ENCODE results near the gene AP5B1. TPM values are rescaled to one million over a fixed set of nuclear protein-coding genes. Genes with fewer than 3 reads are reported as not detected.

Gene AP5B1
- total RNA-seq, 4 donors from 2014 or later = 15.4 to 32.8 (median 30.9) TPM

GRCh38 chr11:65793144-65793581 is 12.4 kb upstream of the AP5B1 start:
- TF ChIP-seq, protein P1, sequence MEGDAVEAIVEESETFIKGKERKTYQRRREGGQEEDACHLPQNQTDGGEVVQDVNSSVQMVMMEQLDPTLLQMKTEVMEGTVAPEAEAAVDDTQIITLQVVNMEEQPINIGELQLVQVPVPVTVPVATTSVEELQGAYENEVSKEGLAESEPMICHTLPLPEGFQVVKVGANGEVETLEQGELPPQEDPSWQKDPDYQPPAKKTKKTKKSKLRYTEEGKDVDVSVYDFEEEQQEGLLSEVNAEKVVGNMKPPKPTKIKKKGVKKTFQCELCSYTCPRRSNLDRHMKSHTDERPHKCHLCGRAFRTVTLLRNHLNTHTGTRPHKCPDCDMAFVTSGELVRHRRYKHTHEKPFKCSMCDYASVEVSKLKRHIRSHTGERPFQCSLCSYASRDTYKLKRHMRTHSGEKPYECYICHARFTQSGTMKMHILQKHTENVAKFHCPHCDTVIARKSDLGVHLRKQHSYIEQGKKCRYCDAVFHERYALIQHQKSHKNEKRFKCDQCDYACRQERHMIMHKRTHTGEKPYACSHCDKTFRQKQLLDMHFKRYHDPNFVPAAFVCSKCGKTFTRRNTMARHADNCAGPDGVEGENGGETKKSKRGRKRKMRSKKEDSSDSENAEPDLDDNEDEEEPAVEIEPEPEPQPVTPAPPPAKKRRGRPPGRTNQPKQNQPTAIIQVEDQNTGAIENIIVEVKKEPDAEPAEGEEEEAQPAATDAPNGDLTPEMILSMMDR (IDR thresholded peaks at IDR 0.05) = no peak
- DNase-seq (ENCODE audit: low spot score) (no peak), ATAC-seq (ENCODE audit: low FRiP score) (no peak)

DNA sequence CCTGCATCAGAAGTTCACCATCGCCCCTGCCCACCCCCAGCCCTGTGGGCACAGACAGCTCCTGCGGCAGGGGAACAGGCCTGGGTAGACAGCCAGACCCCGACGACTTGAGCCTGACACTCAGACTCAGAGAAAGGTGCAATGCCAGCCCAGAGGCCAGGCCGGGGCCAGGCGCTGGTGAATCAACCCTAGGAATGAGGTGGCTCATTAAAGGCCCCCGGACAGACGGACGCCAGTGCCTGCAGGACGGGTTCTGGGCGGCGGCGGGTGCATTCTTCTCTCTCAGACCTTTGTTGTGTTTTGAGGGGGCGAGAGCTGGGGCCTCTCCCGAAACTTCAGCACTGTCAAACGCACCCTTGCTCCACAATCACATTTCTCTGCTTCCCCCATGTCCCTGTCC is 11.7 kb upstream of the AP5B1 start:
- DNase-seq (ENCODE audit: low spot score) (no peak), ATAC-seq (ENCODE audit: low FRiP score) (no peak)
- TF ChIP-seq, protein P1 (IDR thresholded peaks at IDR 0.05) = no peak

- TF ChIP-seq, protein P1 (IDR thresholded peaks at IDR 0.05) = no peak
- DNase-seq (ENCODE audit: low spot score) (no peak), ATAC-seq (ENCODE audit: low FRiP score) (no peak)
Observed at GRCh38 chr11:65791719-65792213, 11.0 kb upstream of the AP5B1 start.

DNA sequence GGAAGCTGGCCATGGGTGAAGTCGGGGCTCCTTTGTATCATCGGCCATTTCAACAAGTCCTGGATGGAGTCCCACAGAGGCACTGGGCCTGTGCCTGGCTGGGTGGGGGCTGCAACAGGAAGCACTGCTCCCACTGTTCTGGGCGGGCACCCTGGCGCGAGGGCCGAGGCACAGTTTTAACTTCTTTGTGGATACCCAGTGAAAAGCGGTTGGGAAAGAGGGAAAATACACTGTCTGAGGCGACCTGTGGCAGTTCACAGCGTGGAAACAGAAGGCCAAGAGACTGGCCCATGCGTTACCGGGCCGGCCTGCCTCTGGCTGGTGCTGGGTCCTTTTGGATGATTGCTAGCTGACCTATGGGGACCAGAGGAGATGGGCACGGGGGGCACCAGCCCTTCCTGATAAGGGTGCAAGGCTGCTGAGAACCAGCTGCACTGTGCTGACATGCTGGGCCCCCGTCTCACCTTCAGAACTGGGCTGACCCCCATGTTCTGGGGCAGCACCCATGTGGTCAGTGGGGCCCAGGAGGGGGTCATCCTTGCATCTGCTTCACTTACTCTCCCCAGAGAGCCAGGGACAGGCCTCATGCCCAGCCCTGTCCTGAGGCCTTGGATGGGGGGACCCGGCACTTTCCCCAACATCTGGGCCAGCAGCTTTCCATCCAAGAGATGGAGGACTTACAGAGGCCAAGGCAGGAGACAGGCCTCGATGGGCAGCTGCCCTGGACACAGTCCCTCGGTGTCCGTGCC is 10.3 kb upstream of the AP5B1 start:
- ATAC-seq (ENCODE audit: low FRiP score) (no peak), DNase-seq (ENCODE audit: low spot score) (no peak)
- TF ChIP-seq, protein P1 (IDR thresholded peaks at IDR 0.05) = no peak

DNA sequence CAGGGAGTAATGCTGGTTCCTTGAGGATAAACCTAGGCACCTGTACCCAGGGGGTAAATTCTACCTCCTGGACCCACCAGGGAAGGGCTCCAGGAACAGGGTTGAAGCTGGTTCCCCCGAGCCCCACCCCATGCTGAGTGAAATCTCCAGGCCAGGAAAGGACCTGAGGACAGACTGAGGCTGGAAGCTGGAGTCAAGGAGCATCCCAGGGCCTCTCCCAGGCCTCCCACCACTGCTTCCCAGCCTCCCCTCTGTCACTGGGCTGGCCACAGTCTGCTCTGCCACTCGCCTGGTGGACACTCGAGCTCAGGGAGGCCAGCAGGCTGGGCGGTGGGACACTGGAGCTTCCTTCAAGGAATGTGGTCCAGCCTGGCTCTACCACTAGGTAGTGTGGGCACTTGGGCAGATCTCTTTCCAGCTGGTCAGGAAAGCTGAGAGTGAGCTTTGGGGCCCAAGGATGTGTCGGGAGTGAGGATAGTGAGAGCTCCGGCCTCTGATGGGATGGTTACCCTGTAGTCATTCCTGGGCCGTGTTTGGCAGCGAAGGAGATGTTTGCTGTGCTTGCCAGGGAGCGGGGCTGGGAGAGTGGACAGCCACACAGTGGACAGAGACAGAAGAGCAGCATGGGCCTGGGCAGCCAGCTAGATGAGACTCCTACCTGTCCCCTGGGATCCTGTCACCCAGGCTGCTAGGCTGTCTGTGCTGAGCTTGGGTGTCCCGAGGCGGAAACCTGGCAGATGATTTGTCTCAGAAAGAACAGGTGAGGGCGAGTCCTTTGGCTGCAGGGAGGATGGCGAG is 9.5 kb upstream of the AP5B1 start:
- ATAC-seq (ENCODE audit: low FRiP score) (no peak), DNase-seq (ENCODE audit: low spot score) (no peak)

GRCh38 chr11:65789230-65790103 is 8.7 kb upstream of the AP5B1 start:
- no peak for ATAC-seq (ENCODE audit: low FRiP score)
- TF ChIP-seq, protein P1 (IDR thresholded peaks at IDR 0.05) = no peak
- no peak for DNase-seq (ENCODE audit: low spot score)

More for the DNA sequence above, 9.5 kb upstream of the AP5B1 start:
- TF ChIP-seq, protein P1 (IDR thresholded peaks at IDR 0.05) = no peak

Data from omental fat pad (tissue), 4 donors.